Subcutaneous adipose tissue (tissue), 4 donors: ENCODE data around the gene PITPNM3. TPM values are rescaled to one million over a fixed set of nuclear protein-coding genes. Genes with fewer than 3 reads are reported as not detected.

Source experiments
- CTCF ChIP-seq: fragments of 450-650 bp; IDR thresholded peaks from one replicate; pipeline ENCODE4 v1.5.1; 2016; ENCODE audit warnings: low read depth, mild to moderate bottlenecking, control low read depth, antibody characterized with exemption, moderate library complexity
- total RNA-seq, 4 donors: library from RNA; depleted of rRNA; stranded (reverse); fragments of >200 nt; gene quantifications; one replicate each; pipeline ENCODE4 v1.1.0, GENCODE V29; 2016

The PITPNM3 gene
- total RNA-seq, 4 donors from 2014 or later = 0.34 to 1.9 (median 1.2) TPM

GRCh38 chr17:6461792-6462524 lies 94.4 kb downstream of the PITPNM3 start:
- TF ChIP-seq CTCF = no peak

GRCh38 chr17:6461246-6461645 lies 95.1 kb downstream of the PITPNM3 start:
- no peak for TF ChIP-seq CTCF

- no peak for TF ChIP-seq CTCF
Observed at GRCh38 chr17:6460531-6461161, 95.7 kb downstream of the PITPNM3 start.

- TF ChIP-seq CTCF = no peak
Observed at GRCh38 chr17:6458460-6458950, 97.8 kb downstream of the PITPNM3 start.

GRCh38 chr17:6457688-6458459 lies 98.5 kb downstream of the PITPNM3 start:
- no peak for TF ChIP-seq CTCF

GRCh38 chr17:6456914-6457687 lies 99.3 kb downstream of the PITPNM3 start:
- no peak for TF ChIP-seq CTCF
